Measurements from ENCODE around the gene ARID1B. TPM values are rescaled to one million over a fixed set of nuclear protein-coding genes. Genes with fewer than 3 reads are reported as not detected.

Gene ARID1B
- total RNA-seq, 1 donor from 2014 or later = 43.4 TPM

- no peak for DNase-seq
- TF ChIP-seq, protein P1, sequence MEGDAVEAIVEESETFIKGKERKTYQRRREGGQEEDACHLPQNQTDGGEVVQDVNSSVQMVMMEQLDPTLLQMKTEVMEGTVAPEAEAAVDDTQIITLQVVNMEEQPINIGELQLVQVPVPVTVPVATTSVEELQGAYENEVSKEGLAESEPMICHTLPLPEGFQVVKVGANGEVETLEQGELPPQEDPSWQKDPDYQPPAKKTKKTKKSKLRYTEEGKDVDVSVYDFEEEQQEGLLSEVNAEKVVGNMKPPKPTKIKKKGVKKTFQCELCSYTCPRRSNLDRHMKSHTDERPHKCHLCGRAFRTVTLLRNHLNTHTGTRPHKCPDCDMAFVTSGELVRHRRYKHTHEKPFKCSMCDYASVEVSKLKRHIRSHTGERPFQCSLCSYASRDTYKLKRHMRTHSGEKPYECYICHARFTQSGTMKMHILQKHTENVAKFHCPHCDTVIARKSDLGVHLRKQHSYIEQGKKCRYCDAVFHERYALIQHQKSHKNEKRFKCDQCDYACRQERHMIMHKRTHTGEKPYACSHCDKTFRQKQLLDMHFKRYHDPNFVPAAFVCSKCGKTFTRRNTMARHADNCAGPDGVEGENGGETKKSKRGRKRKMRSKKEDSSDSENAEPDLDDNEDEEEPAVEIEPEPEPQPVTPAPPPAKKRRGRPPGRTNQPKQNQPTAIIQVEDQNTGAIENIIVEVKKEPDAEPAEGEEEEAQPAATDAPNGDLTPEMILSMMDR (IDR thresholded peaks at IDR 0.05; ENCODE audit: borderline replicate concordance) = no peak
- H3K27ac ChIP-seq (replicated peaks) = no peak overlapping the region
- H3K4me3 ChIP-seq = no peak overlapping the region
- no peaks in the 10 kb centered on the region for H3K4me1 ChIP-seq
- no peaks in the 10 kb centered on the region for H3K27me3 ChIP-seq (ENCODE audit: low read depth)
- intact Hi-C loops (cut with micrococcal nuclease) = no loop called here
- no peaks in the 10 kb centered on the region for H3K36me3 ChIP-seq
- peaks cover 19% of the 10 kb centered on the region for H3K9me3 ChIP-seq (replicated peaks)
These were observed 36.6 kb upstream of the ARID1B start for GRCh38 chr6:156740604-156741003.

- Histone ChIP-seq H3K4me1 (no peaks in the 10 kb centered on the region), H3K9me3 (replicated peaks) (peaks cover 19% of the 10 kb centered on the region), H3K36me3 (no peaks in the 10 kb centered on the region), H3K4me3 (no peak overlapping the region), H3K27me3 (ENCODE audit: low read depth) (no peaks in the 10 kb centered on the region), H3K27ac (replicated peaks) (no peak overlapping the region)
- no peak for DNase-seq
- TF ChIP-seq, protein P1 (IDR thresholded peaks at IDR 0.05; ENCODE audit: borderline replicate concordance) = no peak
- intact Hi-C loops (cut with micrococcal nuclease) = no loop called here
These were observed 35.7 kb upstream of the ARID1B start for GRCh38 chr6:156741287-156742073.

DNA sequence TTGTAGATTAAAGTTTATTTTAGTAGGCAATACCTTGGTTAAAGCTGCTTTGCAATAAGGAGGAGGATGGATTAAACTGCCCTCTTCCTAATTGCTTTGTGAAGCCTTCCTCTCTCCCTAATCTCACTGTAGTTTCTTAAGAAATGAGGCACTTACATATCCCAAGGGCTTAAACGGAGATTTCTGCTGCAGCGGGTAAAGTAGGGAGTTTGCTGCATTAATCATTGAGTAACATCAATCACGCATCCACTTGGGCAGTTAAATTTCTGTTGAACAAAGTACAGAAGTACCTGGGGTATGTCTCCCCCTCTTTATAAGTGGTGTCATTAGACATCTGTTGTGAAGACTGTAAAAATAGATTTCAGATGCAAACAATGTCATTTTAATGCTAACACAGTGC, 29.5 kb upstream of the ARID1B start:
- H3K27me3 ChIP-seq (ENCODE audit: low read depth) = no peaks in the 10 kb centered on the region
- no peak overlapping the region for H3K27ac ChIP-seq (replicated peaks)
- no peak overlapping the region for H3K4me3 ChIP-seq
- no peak for DNase-seq
- no peaks in the 10 kb centered on the region for H3K36me3 ChIP-seq
- TF ChIP-seq, protein P1 (IDR thresholded peaks at IDR 0.05; ENCODE audit: borderline replicate concordance) = no peak
- intact Hi-C loops (cut with micrococcal nuclease) = no loop called here
- no peaks in the 10 kb centered on the region for H3K4me1 ChIP-seq
- no peaks in the 10 kb centered on the region for H3K9me3 ChIP-seq (replicated peaks)

- Histone ChIP-seq H3K27ac (replicated peaks) (no peak overlapping the region), H3K27me3 (ENCODE audit: low read depth) (no peaks in the 10 kb centered on the region), H3K4me3 (no peak overlapping the region), H3K4me1 (no peaks in the 10 kb centered on the region), H3K36me3 (no peaks in the 10 kb centered on the region), H3K9me3 (replicated peaks) (no peaks in the 10 kb centered on the region)
- intact Hi-C loops (cut with micrococcal nuclease) = no loop called here
- TF ChIP-seq, protein P1 (IDR thresholded peaks at IDR 0.05; ENCODE audit: borderline replicate concordance) = no peak
- DNase-seq = no peak
These were observed 28.7 kb upstream of the ARID1B start for GRCh38 chr6:156748504-156748903.

GRCh38 chr6:156752666-156753301, 24.4 kb upstream of the ARID1B start:
- Histone ChIP-seq H3K27ac (replicated peaks) (no peak overlapping the region), H3K4me1 (no peaks in the 10 kb centered on the region), H3K4me3 (no peak overlapping the region), H3K9me3 (replicated peaks) (no peaks in the 10 kb centered on the region), H3K36me3 (no peaks in the 10 kb centered on the region), H3K27me3 (ENCODE audit: low read depth) (no peaks in the 10 kb centered on the region)
- DNase-seq = no peak
- TF ChIP-seq, protein P1 (IDR thresholded peaks at IDR 0.05; ENCODE audit: borderline replicate concordance) = peak; percentile 45
- intact Hi-C loops (cut with micrococcal nuclease) = no loop called here
